Adrenal gland (tissue), 12 donors: Measurements from ENCODE around the gene TAL1. TPM values are rescaled to one million over a fixed set of nuclear protein-coding genes. Genes with fewer than 3 reads are reported as not detected.

Experiments used
- DNase-seq, 7 donors: peaks; one replicate each; pipeline ENCODE4 v3.0.0-alpha.2; 2019 to 2020
- H3K27ac ChIP-seq, 5 donors: fragments of 200-600 bp; sonication (generic) in 4 of 5; 1 replicate in 3 of 5; 2 replicates in 2 of 5; pipeline versions ENCODE4 v1.5.1 to v1.8.0; 2016 to 2020; ENCODE audit warnings: mild to moderate bottlenecking in 1 of 5
- H3K27me3 ChIP-seq: fragments of 200-600 bp; 2 replicates; pipeline ENCODE4 v1.8.0; 2021
- H3K36me3 ChIP-seq, 2 donors: fragments of 200-600 bp; replicated peaks in 1 of 2; 1 replicate in 1 of 2; 2 replicates in 1 of 2; pipeline versions ENCODE4 v1.5.1 to v1.8.0; 2018 to 2022
- H3K4me1 ChIP-seq, 2 donors: fragments of 200-600 bp; replicated peaks in 1 of 2; 1 replicate in 1 of 2; 2 replicates in 1 of 2; pipeline versions ENCODE4 v1.5.1 to v1.8.0; 2018 to 2021
- H3K4me3 ChIP-seq, 4 donors: fragments of 200-600 bp; sonication (generic) in 3 of 4; one replicate each; pipeline ENCODE4 v1.5.1; 2016 to 2018
- H3K9me3 ChIP-seq, 3 donors: fragments of 200-600 bp; sonication (generic) in 1 of 3; replicated peaks in 1 of 3; 1 replicate in 2 of 3; 2 replicates in 1 of 3; pipeline versions ENCODE4 v1.5.1 to v1.8.0; 2016 to 2021
- POLR2A ChIP-seq, 2 donors: fragments of 450-650 bp; IDR thresholded peaks; one replicate each; pipeline ENCODE4 v1.6.1; 2017; ENCODE audit warnings: antibody characterized with exemption in 2 of 2, mild to moderate bottlenecking in 2 of 2, moderate library complexity in 1 of 2
- WGBS, 4 donors: extraction: QIAGEN DNeasy Blood & Tissue Kit in 2 of 4; methylation state at CpG; one replicate each; pipeline versions ENCODE4 v1.1.5 to v1.1.7; 2013 to 2017; 5-methylcytosine and 5-hydroxymethylcytosine counted together
- intact Hi-C, 2 donors: fragments of 100-400 bp; cut with DNase I; formaldehyde crosslinking; loops; one replicate each; pipeline versions ENCODE4 v1.14.1 to v1.15.0; 2022 to 2023
- polyA plus RNA-seq, 3 donors: library from polyadenylated mRNA; stranded (reverse); fragments of 200-250 nt in 2 of 3; fragments of 350-450 nt in 1 of 3; fragmentation: Illumina TruSeq in 1 of 3; extraction: RNeasy Lipid Tissue Mini Kit (QIAGEN cat#74804) in 1 of 3; gene quantifications; one replicate each; pipeline ENCODE4 v1.2.3, GENCODE V29; 2013 to 2014
- total RNA-seq, 9 donors: library from RNA; depleted of rRNA in 4 of 9; stranded (reverse); fragments of >200 nt in 4 of 9; fragments of 120-200 nt in 1 of 9; fragmentation: NEBNext Ultra II Directional in 1 of 9; extraction: Animal tissue kit (Norgen Biotek cat#: 25700) in 1 of 9; gene quantifications; one replicate each; pipeline versions ENCODE4 v1.1.0 to v1.2.4, GENCODE V29; 2013 to 2023
- TF ChIP-seq, protein P1 (sequence below), 6 experiments: fragments of 450-650 bp in 4 of 6; fragments of 200-600 bp in 2 of 6; sonication (generic) in 1 of 6; IDR thresholded peaks; 1 replicate in 5 of 6; 2 replicates in 1 of 6; pipeline versions ENCODE4 v1.5.1 to v1.8.0; 2016 to 2021; ENCODE audit warnings: antibody characterized with exemption in 6 of 6, mild to moderate bottlenecking in 2 of 6, moderate library complexity in 1 of 6
- donor health status: healthy with polysubstance abuse.
- donor health status: Bipolar disorder and iron deficiency.
- donor health status: DM: yes; HTN: yes; CAD: no.
- donor health status: DM: no; HTN: no; CAD: no.
- donor health status: DM: no; HTN: no; CAD: no.
- donor health status: DM: yes; HTN: yes; CAD: no.

The TAL1 gene
- total and polyA plus RNA-seq, 12 donors = 1.2 to 13.4 (median 3.2) TPM

DNA sequence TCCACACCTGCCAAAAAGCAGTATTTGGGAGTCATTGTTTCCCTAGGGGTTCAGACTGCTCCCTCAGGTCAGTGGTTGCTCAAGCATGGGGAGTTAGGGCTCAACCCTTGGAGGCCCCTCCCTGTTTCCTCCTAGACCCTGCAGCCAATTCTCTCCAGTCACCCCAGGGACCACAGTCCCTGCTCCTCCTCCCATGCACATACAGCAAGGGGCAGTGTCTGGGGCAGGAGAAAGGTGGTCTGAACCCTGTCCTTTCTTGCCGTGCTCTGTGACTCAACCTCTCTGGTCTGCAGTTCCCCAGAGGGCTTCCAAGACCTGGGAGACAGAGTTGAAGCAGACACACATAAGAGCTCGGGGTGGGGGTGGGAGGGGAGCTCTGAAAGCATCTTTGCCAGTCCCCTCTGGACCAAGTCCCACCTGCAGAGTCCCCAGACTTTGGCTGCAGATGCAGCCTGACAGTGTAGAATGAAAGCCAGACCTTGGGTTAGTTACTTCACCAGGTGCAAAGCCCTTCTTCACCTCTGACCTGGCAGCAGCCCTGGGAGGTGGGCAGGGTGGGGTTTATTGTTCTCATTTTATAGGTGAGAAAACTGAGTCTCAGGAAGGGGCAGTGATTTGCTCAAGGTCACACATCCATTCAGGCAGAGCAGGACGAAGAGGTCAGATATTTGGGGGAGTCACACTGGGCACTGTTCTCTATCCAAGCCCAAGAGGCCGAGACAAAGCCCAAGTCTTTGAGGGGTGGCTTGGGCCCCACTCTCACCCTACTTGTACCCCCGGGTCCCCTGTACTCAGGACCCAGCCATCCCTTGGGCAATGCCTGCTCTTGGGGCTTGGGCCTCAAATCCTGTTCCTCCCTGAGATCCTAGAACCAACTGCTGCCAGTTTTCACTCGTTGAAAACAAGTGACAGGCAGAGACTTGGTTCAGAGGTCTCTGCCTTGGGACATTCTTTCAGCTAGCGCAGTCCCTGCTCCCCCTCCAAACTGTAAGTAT is 42.9 kb downstream of the TAL1 start:
- peak in 1 of 7 donors; percentile 46 for DNase-seq
- TF ChIP-seq, protein P1, sequence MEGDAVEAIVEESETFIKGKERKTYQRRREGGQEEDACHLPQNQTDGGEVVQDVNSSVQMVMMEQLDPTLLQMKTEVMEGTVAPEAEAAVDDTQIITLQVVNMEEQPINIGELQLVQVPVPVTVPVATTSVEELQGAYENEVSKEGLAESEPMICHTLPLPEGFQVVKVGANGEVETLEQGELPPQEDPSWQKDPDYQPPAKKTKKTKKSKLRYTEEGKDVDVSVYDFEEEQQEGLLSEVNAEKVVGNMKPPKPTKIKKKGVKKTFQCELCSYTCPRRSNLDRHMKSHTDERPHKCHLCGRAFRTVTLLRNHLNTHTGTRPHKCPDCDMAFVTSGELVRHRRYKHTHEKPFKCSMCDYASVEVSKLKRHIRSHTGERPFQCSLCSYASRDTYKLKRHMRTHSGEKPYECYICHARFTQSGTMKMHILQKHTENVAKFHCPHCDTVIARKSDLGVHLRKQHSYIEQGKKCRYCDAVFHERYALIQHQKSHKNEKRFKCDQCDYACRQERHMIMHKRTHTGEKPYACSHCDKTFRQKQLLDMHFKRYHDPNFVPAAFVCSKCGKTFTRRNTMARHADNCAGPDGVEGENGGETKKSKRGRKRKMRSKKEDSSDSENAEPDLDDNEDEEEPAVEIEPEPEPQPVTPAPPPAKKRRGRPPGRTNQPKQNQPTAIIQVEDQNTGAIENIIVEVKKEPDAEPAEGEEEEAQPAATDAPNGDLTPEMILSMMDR (IDR thresholded peaks at IDR 0.05) = no peak
- no peak for TF ChIP-seq POLR2A (IDR thresholded peaks at IDR 0.05)
- Histone ChIP-seq H3K36me3 (no peaks in the 10 kb centered on the region), H3K27me3 (no peaks in the 10 kb centered on the region), H3K9me3 (no peaks in the 10 kb centered on the region), H3K4me3 (no peak overlapping the region), H3K4me1 (peaks cover 6 to 8% of the 10 kb centered on the region in 2 donors), H3K27ac (peak overlapping the region in 4 of 5 donors; percentile 27 to 70 (median 63))
- 73 to 86% (median 82%) methylated on average over 6 to 7 of the region's 7 CpGs for WGBS, 4 donors
- intact Hi-C loops = loop anchor here (10.0 kb wide), 2 partner anchors 246 to 536 kb away; partner anchors contain the start of gene FOXD2 (in 1 of the 2)

DNA sequence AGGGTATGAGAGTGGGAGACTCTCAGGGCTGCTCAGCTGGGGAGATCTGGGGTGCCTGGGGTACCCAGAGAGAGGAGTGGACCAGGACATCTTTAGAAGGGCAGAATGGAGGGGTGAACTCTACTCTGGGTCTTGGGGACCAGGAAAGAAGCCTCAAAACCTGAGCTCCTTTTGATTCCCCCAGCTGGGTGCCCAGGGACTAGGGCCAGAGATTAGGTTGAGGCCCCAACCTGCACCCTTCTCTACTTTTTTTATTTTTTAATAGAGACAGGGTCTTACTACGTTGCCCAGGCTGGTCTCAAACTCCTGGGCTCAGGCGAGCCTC is 44.1 kb downstream of the TAL1 start:
- Histone ChIP-seq H3K27me3 (no peaks in the 10 kb centered on the region), H3K36me3 (no peaks in the 10 kb centered on the region), H3K4me1 (peaks cover 6 to 8% of the 10 kb centered on the region in 2 donors), H3K27ac (no peak overlapping the region), H3K4me3 (no peak overlapping the region), H3K9me3 (no peaks in the 10 kb centered on the region)
- WGBS, 4 donors = 84 to 90% (median 86%) methylated on average over 2 of the region's 2 CpGs
- peak in 1 of 7 donors; percentile 31 for DNase-seq
- TF ChIP-seq, protein P1 (IDR thresholded peaks at IDR 0.05) = no peak
- TF ChIP-seq POLR2A (IDR thresholded peaks at IDR 0.05) = no peak
- intact Hi-C loops = loop anchor here (10.0 kb wide), 2 partner anchors 247 to 537 kb away; partner anchors contain the start of gene FOXD2 (in 1 of the 2)

DNA sequence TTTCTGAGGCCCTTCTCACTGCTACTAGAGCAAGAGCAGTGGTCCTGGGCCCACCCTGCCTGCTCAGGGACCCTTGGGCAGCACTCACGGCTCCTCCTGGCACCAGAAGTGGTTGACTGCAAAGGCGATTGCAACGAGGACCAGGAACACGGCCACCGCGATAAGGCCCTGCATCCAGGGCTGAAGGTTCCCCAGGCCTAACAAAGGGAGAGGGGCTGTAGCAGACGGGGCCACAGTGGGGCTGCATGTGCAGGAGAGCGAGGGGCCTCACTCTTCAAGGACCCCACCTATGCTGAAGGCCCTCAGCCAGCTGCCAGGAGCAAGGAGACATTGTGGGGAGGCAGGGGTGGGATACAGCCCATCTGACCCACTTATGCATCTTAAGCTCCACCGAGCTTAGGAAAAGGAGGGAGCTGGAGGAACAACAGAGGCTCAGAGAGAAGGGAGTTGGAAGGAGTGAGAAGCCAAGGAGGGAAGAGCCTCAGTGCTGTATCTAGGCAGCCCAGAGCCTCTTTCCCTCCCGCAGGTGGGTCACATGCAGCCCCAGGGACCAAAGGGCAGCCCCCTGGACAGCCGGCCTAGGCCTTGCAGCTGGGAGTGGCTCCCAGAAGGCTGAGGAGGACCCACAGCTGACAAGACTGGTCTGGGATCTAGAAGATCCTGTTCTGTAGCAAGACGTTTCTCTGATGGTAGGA is 44.6 kb downstream of the TAL1 start:
- DNase-seq = peak in 1 of 7 donors; percentile 24
- Histone ChIP-seq H3K4me3 (no peak overlapping the region), H3K27ac (no peak overlapping the region), H3K36me3 (no peaks in the 10 kb centered on the region), H3K9me3 (no peaks in the 10 kb centered on the region), H3K27me3 (no peaks in the 10 kb centered on the region), H3K4me1 (peaks cover 6 to 8% of the 10 kb centered on the region in 2 donors)
- intact Hi-C loops = loop anchor here (10.0 kb wide), 2 partner anchors 247 to 537 kb away; partner anchors contain the start of gene FOXD2 (in 1 of the 2)
- TF ChIP-seq, protein P1 (IDR thresholded peaks at IDR 0.05) = no peak
- TF ChIP-seq POLR2A (IDR thresholded peaks at IDR 0.05) = no peak
- WGBS, 4 donors = 81 to 90% (median 84%) methylated on average over 7 to 12 of the region's 12 CpGs
